Measurements from ENCODE around the gene SLC37A1.
A peak's percentile ranks its signal among the peaks of the same experiment; 100 is the strongest.

SLC37A1 gene

GRCh38 chr21:42481169-42481568, 32.5 kb upstream of the SLC37A1 start:
- H3K9me3 ChIP-seq (ENCODE audit: low read length), result no peaks in the 10 kb centered on the region
- H3K9ac ChIP-seq (ENCODE audit: low read length), result no peak overlapping the region
- H3K27ac ChIP-seq (ENCODE audit: low read depth, low read length), result no peak overlapping the region
- H3K36me3 ChIP-seq (ENCODE audit: insufficient read depth, low read length), result no peaks in the 10 kb centered on the region
- no peak overlapping the region for H3K4me3 ChIP-seq (ENCODE audit: low read depth in 1 of 2, low read length in 2 of 2)
- H3K4me1 ChIP-seq (ENCODE audit: insufficient read depth, low read length), result no peaks in the 10 kb centered on the region
- H3K27me3 ChIP-seq (ENCODE audit: control insufficient read depth in 1 of 2, insufficient read depth in 2 of 2, low read length in 2 of 2), result no peaks in the 10 kb centered on the region

DNA sequence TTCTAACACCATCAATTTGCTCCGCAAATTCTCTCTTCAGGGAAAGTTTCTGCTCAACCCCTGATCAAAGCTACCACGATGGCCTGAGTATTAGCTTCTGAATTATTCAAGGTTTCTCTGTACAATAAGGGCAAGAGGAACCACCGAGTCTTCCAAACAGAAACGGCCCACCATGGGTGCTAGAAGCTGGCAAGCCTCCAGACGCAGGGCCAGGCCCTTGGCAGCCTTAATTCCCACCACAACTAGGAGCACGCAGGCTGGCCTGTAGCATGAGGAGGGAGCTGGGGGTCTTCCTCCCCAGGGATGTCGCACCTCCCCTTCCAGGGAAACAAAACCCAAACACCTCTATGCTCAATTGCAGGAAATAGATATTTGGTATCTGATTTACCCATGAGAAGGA, 28.7 kb upstream of the SLC37A1 start:
- no peaks in the 10 kb centered on the region for H3K4me1 ChIP-seq (ENCODE audit: insufficient read depth, low read length)
- no peaks in the 10 kb centered on the region for H3K27me3 ChIP-seq (ENCODE audit: control insufficient read depth in 1 of 2, insufficient read depth in 2 of 2, low read length in 2 of 2)
- no peak overlapping the region for H3K9ac ChIP-seq (ENCODE audit: low read length)
- no peak overlapping the region for H3K27ac ChIP-seq (ENCODE audit: low read depth, low read length)
- H3K4me3 ChIP-seq (ENCODE audit: low read depth in 1 of 2, low read length in 2 of 2), result no peak overlapping the region
- no peaks in the 10 kb centered on the region for H3K9me3 ChIP-seq (ENCODE audit: low read length)
- no peaks in the 10 kb centered on the region for H3K36me3 ChIP-seq (ENCODE audit: insufficient read depth, low read length)

DNA sequence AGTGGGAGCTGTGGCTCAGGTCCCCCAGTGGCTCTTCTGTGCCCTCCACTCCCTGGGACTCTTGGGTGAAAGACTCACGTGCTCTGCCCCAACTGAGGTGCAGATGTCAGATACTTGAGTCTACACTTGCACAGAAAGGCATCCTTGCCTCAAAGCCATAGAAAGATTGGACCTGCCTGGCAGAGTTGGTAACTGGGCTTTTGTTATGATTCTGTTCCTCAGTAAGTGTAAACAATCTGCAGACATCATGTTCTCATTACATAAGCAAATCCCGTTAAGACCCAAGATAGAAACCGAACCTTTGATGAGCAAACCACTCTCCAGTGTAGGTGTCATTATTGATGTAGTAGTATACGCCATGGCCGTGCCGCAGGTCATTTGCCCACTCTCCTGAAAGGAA, 27.6 kb upstream of the SLC37A1 start:
- no peaks in the 10 kb centered on the region for H3K4me1 ChIP-seq (ENCODE audit: insufficient read depth, low read length)
- H3K36me3 ChIP-seq (ENCODE audit: insufficient read depth, low read length), result no peaks in the 10 kb centered on the region
- H3K4me3 ChIP-seq (ENCODE audit: low read depth in 1 of 2, low read length in 2 of 2), result no peak overlapping the region
- no peak overlapping the region for H3K9ac ChIP-seq (ENCODE audit: low read length)
- H3K9me3 ChIP-seq (ENCODE audit: low read length), result no peaks in the 10 kb centered on the region
- no peak overlapping the region for H3K27ac ChIP-seq (ENCODE audit: low read depth, low read length)
- H3K27me3 ChIP-seq (ENCODE audit: control insufficient read depth in 1 of 2, insufficient read depth in 2 of 2, low read length in 2 of 2), result no peaks in the 10 kb centered on the region

- Histone ChIP-seq H3K4me3 (ENCODE audit: low read depth in 1 of 2, low read length in 2 of 2) (no peak overlapping the region), H3K9ac (ENCODE audit: low read length) (no peak overlapping the region), H3K9me3 (ENCODE audit: low read length) (no peaks in the 10 kb centered on the region), H3K36me3 (ENCODE audit: insufficient read depth, low read length) (no peaks in the 10 kb centered on the region), H3K27ac (ENCODE audit: low read depth, low read length) (no peak overlapping the region), H3K4me1 (ENCODE audit: insufficient read depth, low read length) (no peaks in the 10 kb centered on the region), H3K27me3 (ENCODE audit: control insufficient read depth in 1 of 2, insufficient read depth in 2 of 2, low read length in 2 of 2) (no peaks in the 10 kb centered on the region)
These were observed 27.1 kb upstream of the SLC37A1 start for GRCh38 chr21:42486531-42486930.

DNA sequence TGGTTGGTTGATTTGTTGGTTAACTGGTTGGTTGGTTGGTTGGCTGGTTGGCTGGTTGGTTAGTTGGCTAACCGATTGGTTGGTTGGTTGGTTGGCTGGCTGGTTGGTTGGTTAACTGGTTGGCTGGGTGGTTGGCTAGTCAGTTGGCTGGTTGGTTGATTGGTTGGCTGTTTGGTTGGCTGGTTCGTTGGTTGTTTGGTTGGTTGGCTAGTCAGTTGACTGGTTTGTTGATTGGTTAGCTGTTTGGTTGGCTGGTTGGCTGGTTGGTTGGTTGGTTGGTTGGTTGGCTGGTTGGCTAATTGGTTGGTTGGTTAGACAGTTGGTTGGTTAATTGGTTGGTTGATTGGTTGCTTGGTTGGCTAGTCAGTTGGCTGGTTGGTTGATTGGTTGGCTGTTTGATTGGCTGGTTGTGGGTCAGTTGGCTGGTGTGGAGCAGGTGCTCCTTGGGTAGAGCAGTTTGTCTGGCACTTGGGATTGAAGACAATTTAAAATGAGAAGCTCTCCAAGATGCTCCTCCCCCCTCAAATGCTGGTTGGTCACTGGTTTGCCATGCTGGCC, 24.6 kb upstream of the SLC37A1 start:
- Histone ChIP-seq H3K27ac (ENCODE audit: low read depth, low read length) (no peak overlapping the region), H3K36me3 (ENCODE audit: insufficient read depth, low read length) (no peaks in the 10 kb centered on the region), H3K27me3 (ENCODE audit: control insufficient read depth in 1 of 2, insufficient read depth in 2 of 2, low read length in 2 of 2) (no peaks in the 10 kb centered on the region), H3K9me3 (ENCODE audit: low read length) (no peaks in the 10 kb centered on the region), H3K4me1 (ENCODE audit: insufficient read depth, low read length) (no peaks in the 10 kb centered on the region), H3K4me3 (ENCODE audit: low read depth in 1 of 2, low read length in 2 of 2) (no peak overlapping the region), H3K9ac (ENCODE audit: low read length) (no peak overlapping the region)

DNA sequence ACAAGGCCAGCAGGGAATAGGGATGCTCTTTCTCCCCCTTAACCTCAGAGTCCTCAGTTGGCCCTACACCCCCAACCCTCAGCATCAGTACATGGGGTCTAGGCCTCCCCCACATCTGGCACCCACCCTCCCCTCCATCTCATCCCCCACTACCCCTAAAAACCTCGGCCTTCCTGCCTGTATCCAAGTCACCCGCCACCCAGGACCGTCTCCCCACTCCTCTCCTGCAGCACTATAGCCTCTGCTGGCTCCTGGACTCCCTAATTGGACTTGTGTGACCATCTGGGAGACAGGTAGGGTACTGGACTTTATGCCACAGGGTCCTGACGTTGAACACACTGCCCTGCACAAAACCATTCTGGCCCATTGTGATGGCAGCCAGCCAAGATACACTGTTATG, 23.7 kb upstream of the SLC37A1 start:
- Histone ChIP-seq H3K9ac (ENCODE audit: low read length) (no peak overlapping the region), H3K27ac (ENCODE audit: low read depth, low read length) (no peak overlapping the region), H3K4me1 (ENCODE audit: insufficient read depth, low read length) (no peaks in the 10 kb centered on the region), H3K4me3 (ENCODE audit: low read depth in 1 of 2, low read length in 2 of 2) (no peak overlapping the region), H3K36me3 (ENCODE audit: insufficient read depth, low read length) (no peaks in the 10 kb centered on the region), H3K27me3 (ENCODE audit: control insufficient read depth in 1 of 2, insufficient read depth in 2 of 2, low read length in 2 of 2) (no peaks in the 10 kb centered on the region), H3K9me3 (ENCODE audit: low read length) (no peaks in the 10 kb centered on the region)

DNA sequence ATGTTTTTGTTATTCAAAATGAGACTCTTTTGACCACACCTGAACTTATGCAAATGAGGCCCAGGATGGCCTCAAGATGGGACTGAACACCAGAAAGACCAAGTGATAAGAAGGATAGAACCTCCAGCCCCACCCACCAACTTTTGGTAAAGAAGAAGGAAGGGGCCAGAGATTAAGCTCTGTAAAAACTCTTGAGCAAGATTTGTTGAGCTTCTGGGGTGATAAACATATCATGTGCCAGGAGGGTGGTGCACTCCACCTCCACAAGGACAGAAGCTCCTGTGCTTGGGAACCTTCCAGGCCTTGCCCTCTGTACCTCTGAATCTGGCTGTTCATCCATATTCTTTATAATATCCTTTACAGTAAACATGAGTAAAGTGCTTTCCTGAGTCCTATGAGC, 22.9 kb upstream of the SLC37A1 start:
- H3K27ac ChIP-seq (ENCODE audit: low read depth, low read length), result no peak overlapping the region
- no peaks in the 10 kb centered on the region for H3K36me3 ChIP-seq (ENCODE audit: insufficient read depth, low read length)
- no peak overlapping the region for H3K4me3 ChIP-seq (ENCODE audit: low read depth in 1 of 2, low read length in 2 of 2)
- H3K9ac ChIP-seq (ENCODE audit: low read length), result no peak overlapping the region
- H3K4me1 ChIP-seq (ENCODE audit: insufficient read depth, low read length), result peaks cover 5% of the 10 kb centered on the region
- no peaks in the 10 kb centered on the region for H3K9me3 ChIP-seq (ENCODE audit: low read length)
- no peaks in the 10 kb centered on the region for H3K27me3 ChIP-seq (ENCODE audit: control insufficient read depth in 1 of 2, insufficient read depth in 2 of 2, low read length in 2 of 2)

DNA sequence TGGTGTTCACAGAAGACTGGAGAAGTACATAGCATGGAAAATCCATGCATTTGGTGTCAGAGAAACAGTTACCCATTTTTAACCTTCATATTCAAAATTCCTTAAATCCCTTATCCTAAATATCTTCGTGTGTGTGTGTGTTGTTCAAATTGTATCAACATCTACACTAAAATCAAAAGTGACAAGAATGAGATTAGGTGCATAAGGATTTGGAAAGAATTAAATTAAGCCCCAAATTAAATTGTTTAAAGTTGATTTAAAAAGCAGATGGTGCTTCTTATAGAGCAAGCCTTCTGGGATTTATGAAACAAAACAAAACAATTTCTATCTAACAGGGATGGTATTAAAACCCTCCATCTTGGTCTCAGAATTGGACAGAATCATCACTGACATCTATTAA, 22.3 kb upstream of the SLC37A1 start:
- Histone ChIP-seq H3K27ac (ENCODE audit: low read depth, low read length) (no peak overlapping the region), H3K36me3 (ENCODE audit: insufficient read depth, low read length) (no peaks in the 10 kb centered on the region), H3K9me3 (ENCODE audit: low read length) (no peaks in the 10 kb centered on the region), H3K27me3 (ENCODE audit: control insufficient read depth in 1 of 2, insufficient read depth in 2 of 2, low read length in 2 of 2) (no peaks in the 10 kb centered on the region), H3K4me3 (ENCODE audit: low read depth in 1 of 2, low read length in 2 of 2) (no peak overlapping the region), H3K4me1 (ENCODE audit: insufficient read depth, low read length) (peaks cover 5% of the 10 kb centered on the region), H3K9ac (ENCODE audit: low read length) (no peak overlapping the region)

DNA sequence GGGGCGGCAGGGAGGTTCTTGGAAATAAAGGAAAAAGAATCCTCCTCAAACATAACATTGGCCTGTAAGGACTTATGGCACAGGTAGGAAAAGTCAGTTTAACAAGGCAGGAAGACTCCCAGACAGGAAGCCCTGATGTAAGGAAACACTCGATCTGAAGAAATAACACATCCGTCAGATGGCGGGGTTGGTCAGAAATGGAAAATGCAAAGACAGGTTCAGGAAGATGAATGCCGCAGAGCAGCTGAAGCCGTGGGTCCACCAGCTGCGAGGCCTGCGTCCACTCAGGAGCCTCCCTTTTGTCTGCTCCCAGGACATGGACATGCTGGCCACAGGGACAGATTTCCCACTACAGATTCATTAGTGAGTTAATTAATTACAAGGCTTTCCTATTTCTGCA, 21.5 kb upstream of the SLC37A1 start:
- H3K4me3 ChIP-seq (ENCODE audit: low read depth in 1 of 2, low read length in 2 of 2), result no peak overlapping the region
- no peak overlapping the region for H3K27ac ChIP-seq (ENCODE audit: low read depth, low read length)
- H3K4me1 ChIP-seq (ENCODE audit: insufficient read depth, low read length), result peaks cover 11% of the 10 kb centered on the region
- H3K27me3 ChIP-seq (ENCODE audit: control insufficient read depth in 1 of 2, insufficient read depth in 2 of 2, low read length in 2 of 2), result no peaks in the 10 kb centered on the region
- no peak overlapping the region for H3K9ac ChIP-seq (ENCODE audit: low read length)
- no peaks in the 10 kb centered on the region for H3K36me3 ChIP-seq (ENCODE audit: insufficient read depth, low read length)
- H3K9me3 ChIP-seq (ENCODE audit: low read length), result no peaks in the 10 kb centered on the region

GRCh38 chr21:42493109-42494060, 20.3 kb upstream of the SLC37A1 start:
- Histone ChIP-seq H3K4me1 (ENCODE audit: insufficient read depth, low read length) (peaks cover 11% of the 10 kb centered on the region), H3K4me3 (ENCODE audit: low read depth in 1 of 2, low read length in 2 of 2) (no peak overlapping the region), H3K27me3 (ENCODE audit: control insufficient read depth in 1 of 2, insufficient read depth in 2 of 2, low read length in 2 of 2) (no peaks in the 10 kb centered on the region), H3K36me3 (ENCODE audit: insufficient read depth, low read length) (no peaks in the 10 kb centered on the region), H3K9ac (ENCODE audit: low read length) (no peak overlapping the region), H3K27ac (ENCODE audit: low read depth, low read length) (no peak overlapping the region), H3K9me3 (ENCODE audit: low read length) (no peaks in the 10 kb centered on the region)

- Histone ChIP-seq H3K27ac (ENCODE audit: low read depth, low read length) (no peak overlapping the region), H3K36me3 (ENCODE audit: insufficient read depth, low read length) (no peaks in the 10 kb centered on the region), H3K4me3 (ENCODE audit: low read depth in 1 of 2, low read length in 2 of 2) (no peak overlapping the region), H3K9ac (ENCODE audit: low read length) (no peak overlapping the region), H3K4me1 (ENCODE audit: insufficient read depth, low read length) (peaks cover 11% of the 10 kb centered on the region), H3K9me3 (ENCODE audit: low read length) (no peaks in the 10 kb centered on the region), H3K27me3 (ENCODE audit: control insufficient read depth in 1 of 2, insufficient read depth in 2 of 2, low read length in 2 of 2) (no peaks in the 10 kb centered on the region)
These were observed 18.6 kb upstream of the SLC37A1 start for GRCh38 chr21:42495027-42495426.

DNA sequence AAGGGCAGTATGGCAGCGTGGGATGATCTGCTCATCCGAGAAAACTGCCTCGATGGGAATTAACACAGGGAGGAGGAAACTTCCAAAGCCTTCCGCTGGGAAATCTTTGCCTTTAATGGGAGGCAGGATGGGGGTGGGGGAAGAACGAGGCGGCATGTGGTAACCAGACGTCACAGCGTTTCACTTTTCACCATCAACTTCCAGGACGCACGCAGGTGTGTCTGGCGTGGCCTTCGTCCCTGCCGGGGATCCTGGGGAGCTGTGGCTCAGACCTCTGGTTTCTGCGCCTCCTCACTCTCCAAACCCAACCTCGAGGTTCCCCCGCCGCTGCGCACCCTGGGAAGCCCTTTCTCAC, 17.9 kb upstream of the SLC37A1 start:
- H3K4me1 ChIP-seq (ENCODE audit: insufficient read depth, low read length), result peaks cover 11% of the 10 kb centered on the region
- peak overlapping the region; percentile 24 for H3K9ac ChIP-seq (ENCODE audit: low read length)
- H3K9me3 ChIP-seq (ENCODE audit: low read length), result no peaks in the 10 kb centered on the region
- H3K4me3 ChIP-seq (ENCODE audit: low read depth in 1 of 2, low read length in 2 of 2), result peak overlapping the region; percentile 63 to 82
- H3K27ac ChIP-seq (ENCODE audit: low read depth, low read length), result peak overlapping the region; percentile 71
- no peaks in the 10 kb centered on the region for H3K36me3 ChIP-seq (ENCODE audit: insufficient read depth, low read length)
- no peaks in the 10 kb centered on the region for H3K27me3 ChIP-seq (ENCODE audit: control insufficient read depth in 1 of 2, insufficient read depth in 2 of 2, low read length in 2 of 2)

Data from muscle layer of colon (tissue), 2 donors.